Motor neuron (in vitro differentiated cells): ENCODE data around the gene ATAD3B. TPM values are rescaled to one million over a fixed set of nuclear protein-coding genes. Genes with fewer than 3 reads are reported as not detected.
"Not testable (repeated sequence)": the region's sequence is repeated elsewhere in the genome, so short reads cannot be mapped to it uniquely, and the experiment has no call there.

Experiments
- ATAC-seq, 8 experiments: fragments of 200-7000 bp; cut with Tn5 transposase; replicated peaks in 6 of 8; 2 replicates each; pipeline ENCODE4 v1.8.0; 2021; ENCODE audit warnings: mild to moderate bottlenecking in 8 of 8, moderate library complexity in 8 of 8
- H3K27ac ChIP-seq, 2 donors: fragments of 250-450 bp; sonication (Bioruptor Pico); 2 replicates each; pipeline ENCODE4 v1.9.0; 2021; ENCODE audit warnings: antibody characterized with exemption in 2 of 2, mild to moderate bottlenecking in 2 of 2, moderate library complexity in 1 of 2
- H3K4me1 ChIP-seq, 2 donors: fragments of 250-450 bp; sonication (Bioruptor Pico); replicated peaks in 1 of 2; 2 replicates each; pipeline ENCODE4 v1.6.1; 2021; ENCODE audit warnings: antibody characterized with exemption in 2 of 2, mild to moderate bottlenecking in 2 of 2, moderate library complexity in 1 of 2
- H3K4me3 ChIP-seq, 5 donors: fragments of 250-450 bp; sonication (Bioruptor Pico); 2 replicates each; pipeline ENCODE4 v1.9.0; 2021; ENCODE audit warnings: antibody characterized with exemption in 5 of 5, mild to moderate bottlenecking in 5 of 5, moderate library complexity in 4 of 5
- WGBS, 10 experiments: fragments of 450-650 bp; shearing (Covaris generic); methylation state at CpG; one replicate each; pipeline ENCODE4 v1.0.0; 2022; 5-methylcytosine and 5-hydroxymethylcytosine counted together
- in situ Hi-C, 9 experiments: fragments of 400-800 bp; cut with MboI; loops; one replicate each; pipeline ENCODE4 v1.15.0; 2021; ENCODE audit warnings: low sequenced_read_pairs in 9 of 9, low pct_unique_long_range_greater_than_20kb in 2 of 9; ENCODE audit not compliant: unreplicated experiment in 9 of 9
- total RNA-seq, 8 experiments: library from RNA; unstranded; fragments of 300-600 nt; gene quantifications; 2 replicates each; pipeline versions ENCODE4 v1.2.3 to v1.2.4, GENCODE V29; 2022

ATAD3B gene
- total RNA-seq, 8 experiments from 2014 or later: 15.2 to 66.0 (median 32.7) TPM

GRCh38 chr1:1428967-1429366 lies 42.6 kb upstream of the ATAD3B start:
- WGBS, 10 experiments: 20 to 100% (median 92%) methylated on average over 1 to 6 of the region's 6 CpGs; no CpG with 5 or more reads in 1 of the 10 experiments
- ATAC-seq, in situ Hi-C loops, H3K27ac ChIP-seq, H3K4me3 ChIP-seq: not testable (repeated sequence)
- H3K4me1 ChIP-seq: peaks cover 57 to 59% of the 10 kb centered on the region in 2 donors

GRCh38 chr1:1429671-1430073 lies 41.9 kb upstream of the ATAD3B start:
- ATAC-seq: no peak
- in situ Hi-C loops: no loop called here
- 67 to 100% (median 91%) methylated on average over 1 to 6 of the region's 6 CpGs; no CpG with 5 or more reads in 3 of the 10 experiments for WGBS, 10 experiments
- Histone ChIP-seq H3K27ac (no peak overlapping the region), H3K4me3 (no peak overlapping the region), H3K4me1 (peaks cover 64 to 66% of the 10 kb centered on the region in 2 donors)

GRCh38 chr1:1430114-1430982 lies 41.2 kb upstream of the ATAD3B start:
- H3K4me3 ChIP-seq: no peak overlapping the region
- WGBS, 10 experiments: 36 to 100% (median 47%) methylated on average over 1 to 16 of the region's 35 CpGs; no CpG with 5 or more reads in 4 of the 10 experiments
- H3K4me1 ChIP-seq: peaks cover 71 to 72% of the 10 kb centered on the region in 2 donors
- in situ Hi-C loops: no loop called here
- H3K27ac ChIP-seq: peak overlapping the region; percentile 69 to 72
- peak in 7 of 8 experiments; percentile 3 to 33 (median 7) for ATAC-seq

DNA sequence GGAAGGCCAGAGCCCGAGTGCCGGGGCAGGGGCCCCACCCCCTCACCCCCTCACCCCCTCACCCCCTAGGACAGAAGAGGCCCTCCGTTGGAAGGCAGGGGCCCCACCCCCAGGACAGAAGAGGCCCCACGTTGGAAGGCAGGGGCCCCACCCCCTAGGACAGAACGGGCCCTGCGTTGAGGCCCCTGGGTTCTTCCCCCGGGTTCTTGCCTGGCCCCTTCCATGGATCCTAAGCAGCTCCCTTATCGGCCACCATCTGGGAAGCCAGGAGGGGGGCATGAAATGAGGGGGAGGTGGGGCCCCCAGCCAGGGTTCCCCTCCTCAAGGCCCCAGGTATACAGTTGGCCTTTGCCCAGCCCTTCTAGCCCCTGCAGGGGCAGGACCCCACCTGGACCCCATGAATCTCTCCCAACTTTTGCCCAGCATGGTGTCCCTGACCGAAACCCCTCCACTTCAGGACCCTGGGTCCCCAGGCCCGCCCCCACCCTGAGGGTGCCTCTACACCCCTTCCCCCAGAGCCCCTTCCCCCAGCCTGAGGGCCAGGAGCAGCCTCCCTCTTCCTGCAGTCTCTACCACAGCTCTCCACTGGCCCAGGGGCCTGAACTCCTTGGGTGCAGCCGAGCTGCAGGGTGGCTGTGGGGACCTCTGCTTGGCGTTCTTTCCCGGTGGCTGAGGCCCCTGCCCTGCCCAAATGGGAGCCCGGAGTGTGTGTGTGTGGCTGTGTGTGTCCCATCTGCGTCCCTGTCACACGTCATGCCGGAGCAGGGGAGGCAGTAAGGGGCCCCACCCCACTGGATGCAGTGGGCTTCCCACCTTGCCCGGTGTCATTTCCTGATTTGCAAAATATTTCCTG lies 40.3 kb upstream of the ATAD3B start:
- peak in 4 of 8 experiments; percentile 1 to 6 (median 4) for ATAC-seq
- in situ Hi-C loops: no loop called here
- WGBS, 10 experiments: 27 to 100% (median 70%) methylated on average over 2 to 5 of the region's 18 CpGs; no CpG with 5 or more reads in 7 of the 10 experiments
- Histone ChIP-seq H3K4me3 (no peak overlapping the region), H3K27ac (peak overlapping the region; percentile 30 to 72), H3K4me1 (peaks cover 66 to 71% of the 10 kb centered on the region in 2 donors)

DNA sequence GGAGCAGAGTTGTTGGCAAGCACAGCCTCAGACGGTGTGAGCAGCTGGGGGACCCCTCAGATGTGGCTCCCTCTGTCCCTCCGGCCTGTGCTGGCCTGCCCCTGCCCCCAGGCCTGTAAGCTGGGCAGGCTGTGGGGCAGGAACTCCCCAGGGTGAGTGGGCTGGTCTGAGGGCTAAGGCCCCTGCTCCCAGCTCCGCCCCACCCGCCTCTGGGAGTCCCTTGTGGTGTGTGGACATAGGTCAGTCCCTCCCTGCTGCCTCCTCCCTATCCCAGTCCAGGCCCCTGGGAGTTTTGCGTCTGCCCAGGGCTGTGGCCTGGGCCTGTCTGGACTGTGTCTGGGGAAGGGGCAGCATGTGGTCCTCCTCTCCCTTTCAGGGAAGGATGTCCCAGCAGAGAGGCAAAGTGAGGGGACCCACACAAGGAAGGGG lies 39.7 kb upstream of the ATAD3B start:
- H3K4me1 ChIP-seq: peaks cover 64 to 71% of the 10 kb centered on the region in 2 donors
- ATAC-seq: peak; percentile 5 to 56 (median 24)
- in situ Hi-C loops: no loop called here
- WGBS, 10 experiments: no CpG with 5 or more reads among the region's 5 CpGs
- H3K4me3 ChIP-seq: no peak overlapping the region
- peak overlapping the region; percentile 30 to 72 for H3K27ac ChIP-seq

- H3K4me3 ChIP-seq: no peak overlapping the region
- peaks cover 67 to 77% of the 10 kb centered on the region in 2 donors for H3K4me1 ChIP-seq
- peak in 6 of 8 experiments; percentile 1 to 5 (median 2) for ATAC-seq
- in situ Hi-C loops: no loop called here
- peak overlapping the region in 1 of 2 donors; percentile 72 for H3K27ac ChIP-seq
- no CpG with 5 or more reads among the region's 28 CpGs for WGBS, 10 experiments
Observed at GRCh38 chr1:1432274-1432950, 39.2 kb upstream of the ATAD3B start.

- Histone ChIP-seq H3K4me1 (peaks cover 75 to 84% of the 10 kb centered on the region in 2 donors), H3K4me3 (no peak overlapping the region), H3K27ac (peak overlapping the region; percentile 9 to 72)
- in situ Hi-C loops: no loop called here
- 0 to 16% (median 10%) methylated on average over 1 to 8 of the region's 34 CpGs; no CpG with 5 or more reads in 6 of the 10 experiments for WGBS, 10 experiments
- ATAC-seq: peak; percentile 13 to 49 (median 36)
Observed at GRCh38 chr1:1432951-1433803, 38.4 kb upstream of the ATAD3B start.

GRCh38 chr1:1433804-1434130 lies 37.8 kb upstream of the ATAD3B start:
- H3K4me1 ChIP-seq: peaks cover 81 to 90% of the 10 kb centered on the region in 2 donors
- H3K4me3 ChIP-seq: no peak overlapping the region
- in situ Hi-C loops: no loop called here
- 20 to 30% methylated on average over 1 to 2 of the region's 12 CpGs; no CpG with 5 or more reads in 8 of the 10 experiments for WGBS, 10 experiments
- peak overlapping the region in 1 of 2 donors; percentile 72 for H3K27ac ChIP-seq
- peak in 3 of 8 experiments; percentile 2 to 7 (median 6) for ATAC-seq

- peak overlapping the region in 1 of 2 donors; percentile 72 for H3K27ac ChIP-seq
- H3K4me1 ChIP-seq: peaks cover 81 to 90% of the 10 kb centered on the region in 2 donors
- WGBS, 10 experiments: 40 to 60% (median 52%) methylated on average over 2 to 5 of the region's 32 CpGs; no CpG with 5 or more reads in 6 of the 10 experiments
- no peak overlapping the region for H3K4me3 ChIP-seq
- in situ Hi-C loops: no loop called here
- no peak for ATAC-seq
Observed at GRCh38 chr1:1434131-1434823, 37.3 kb upstream of the ATAD3B start.

DNA sequence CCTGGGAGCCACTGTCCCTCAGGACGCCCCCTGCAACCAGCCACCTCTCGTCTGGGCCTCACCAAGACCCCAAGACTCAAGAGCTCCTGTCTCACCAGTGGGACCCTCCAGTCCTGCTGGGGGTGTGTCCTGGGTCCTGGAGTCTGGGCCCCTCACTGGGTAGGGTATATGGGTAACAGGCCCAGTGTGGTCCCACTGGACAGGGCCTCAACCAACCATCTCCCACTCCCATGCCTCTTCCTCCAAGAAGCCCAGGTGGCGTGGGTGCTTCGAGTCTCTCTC lies 36.8 kb upstream of the ATAD3B start:
- Histone ChIP-seq H3K4me3 (no peak overlapping the region), H3K4me1 (peaks cover 81 to 90% of the 10 kb centered on the region in 2 donors), H3K27ac (peak overlapping the region in 1 of 2 donors; percentile 72)
- no peak for ATAC-seq
- WGBS, 10 experiments: 60 to 100% (median 83%) methylated on average over 1 of the region's 4 CpGs; no CpG with 5 or more reads in 7 of the 10 experiments
- in situ Hi-C loops: no loop called here

GRCh38 chr1:1435106-1435903 lies 36.3 kb upstream of the ATAD3B start, which contains the start of gene VWA1:
TSS of gene VWA1 (plus strand) at chr1:1435690. CDS start at chr1:1435749, 59 bp downstream.
- 15 to 82% methylated on average over 3 to 11 of the region's 89 CpGs; no CpG with 5 or more reads in 8 of the 10 experiments for WGBS, 10 experiments
- Histone ChIP-seq H3K4me3 (peak within 1 kb of the TSS; percentile 25 to 42 (median 39)), H3K4me1 (peaks cover 76 to 85% of the 10 kb centered on the region in 2 donors), H3K27ac (peak within 1 kb of the TSS in 1 of 2 donors; percentile 72)
- ATAC-seq: peak; percentile 24 to 89 (median 64)
- in situ Hi-C loops: no loop called here
